Motor neuron (in vitro differentiated cells): ENCODE data around the gene EIF2A. TPM values are rescaled to one million over a fixed set of nuclear protein-coding genes. Genes with fewer than 3 reads are reported as not detected.

ENCODE experiments used
- ATAC-seq, 8 experiments: fragments of 200-7000 bp; cut with Tn5 transposase; replicated peaks in 6 of 8; 2 replicates each; pipeline ENCODE4 v1.8.0; 2021; ENCODE audit warnings: mild to moderate bottlenecking in 8 of 8, moderate library complexity in 8 of 8
- H3K27ac ChIP-seq, 2 donors: fragments of 250-450 bp; sonication (Bioruptor Pico); 2 replicates each; pipeline ENCODE4 v1.9.0; 2021; ENCODE audit warnings: antibody characterized with exemption in 2 of 2, mild to moderate bottlenecking in 2 of 2, moderate library complexity in 1 of 2
- H3K4me1 ChIP-seq, 2 donors: fragments of 250-450 bp; sonication (Bioruptor Pico); replicated peaks in 1 of 2; 2 replicates each; pipeline ENCODE4 v1.6.1; 2021; ENCODE audit warnings: antibody characterized with exemption in 2 of 2, mild to moderate bottlenecking in 2 of 2, moderate library complexity in 1 of 2
- H3K4me3 ChIP-seq, 5 donors: fragments of 250-450 bp; sonication (Bioruptor Pico); 2 replicates each; pipeline ENCODE4 v1.9.0; 2021; ENCODE audit warnings: antibody characterized with exemption in 5 of 5, mild to moderate bottlenecking in 5 of 5, moderate library complexity in 4 of 5
- WGBS, 10 experiments: fragments of 450-650 bp; shearing (Covaris generic); methylation state at CpG; one replicate each; pipeline ENCODE4 v1.0.0; 2022; 5-methylcytosine and 5-hydroxymethylcytosine counted together
- in situ Hi-C, 9 experiments: fragments of 400-800 bp; cut with MboI; loops; one replicate each; pipeline ENCODE4 v1.15.0; 2021; ENCODE audit warnings: low sequenced_read_pairs in 9 of 9, low pct_unique_long_range_greater_than_20kb in 2 of 9; ENCODE audit not compliant: unreplicated experiment in 9 of 9
- total RNA-seq, 8 experiments: library from RNA; unstranded; fragments of 300-600 nt; gene quantifications; 2 replicates each; pipeline versions ENCODE4 v1.2.3 to v1.2.4, GENCODE V29; 2022

EIF2A gene
- total RNA-seq, 8 experiments from 2014 or later = 61.7 to 128 (median 97.5) TPM

- Histone ChIP-seq H3K27ac (no peak overlapping the region), H3K4me3 (no peak overlapping the region), H3K4me1 (no peaks in the 10 kb centered on the region)
- in situ Hi-C loops = no loop called here
- WGBS, 10 experiments = 67 to 100% (median 96%) methylated on average over 1 of the region's 1 CpG; no CpG with 5 or more reads in 6 of the 10 experiments
- no peak for ATAC-seq
These were observed 88.9 kb downstream of the EIF2A start for GRCh38 chr3:150635526-150635925.

Other genes starting within 250 kb of the EIF2A start
- gene TSC22D2, start 138.5 kb upstream of the EIF2A start, total RNA-seq = 10 to 100 TPM; 10.1 to 33.8 (median 19.1) TPM
- gene SERP1, start 291 bp upstream of the EIF2A start, total RNA-seq = 100 to 1,000 TPM in 1 of 8 experiments, 10 to 100 TPM in 7; 61.9 to 109 (median 85.0) TPM
- 100 to 1,000 TPM in 1 of 8 experiments, 10 to 100 TPM in 7; 36.5 to 113 (median 49.9) TPM for gene SELENOT, start 56.5 kb downstream of the EIF2A start, total RNA-seq
- under 1 TPM in 6 of 8 experiments, not detected in 2; 0.20 to 0.43 (median 0.23) TPM for gene ERICH6, start 157.1 kb downstream of the EIF2A start, total RNA-seq
- gene SIAH2, start 216.4 kb downstream of the EIF2A start, total RNA-seq = 10 to 100 TPM in 6 of 8 experiments, 1 to 10 TPM in 2; 7.1 to 29.4 (median 17.0) TPM